ENCODE data around the gene ITPR3. TPM values are rescaled to one million over a fixed set of nuclear protein-coding genes. Genes with fewer than 3 reads are reported as not detected.

Gene ITPR3
- total and polyA plus RNA-seq, 3 donors from 2014 or later = 58.2 to 146 (median 80.3) TPM

GRCh38 chr6:33616113-33616512, 5.0 kb upstream of the ITPR3 start:
- Histone ChIP-seq H3K36me3 (ENCODE audit: low read depth, missing control alignments) (no peaks in the 10 kb centered on the region), H3K27ac (no peak overlapping the region), H3K4me1 (peaks cover 25% of the 10 kb centered on the region), H3K4me3 (no peak overlapping the region), H3K9me3 (no peaks in the 10 kb centered on the region), H3K27me3 (no peaks in the 10 kb centered on the region)
- intact Hi-C loops (cut with DNase I; ENCODE audit: low total_unique reads) = no loop called here
- no peak for DNase-seq
- TF ChIP-seq CTCF (IDR thresholded peaks at IDR 0.05) = no peak
- no peak for TF ChIP-seq POLR2A (IDR thresholded peaks at IDR 0.05)
- 70% methylated on average over 2 of the region's 2 CpGs; no CpG with 5 or more reads in 1 of the 2 donors for WGBS, 2 donors

- intact Hi-C loops (cut with DNase I; ENCODE audit: low total_unique reads) = no loop called here
- WGBS, 2 donors = 67% methylated on average over 4 of the region's 4 CpGs; no CpG with 5 or more reads in 1 of the 2 donors
- H3K27ac ChIP-seq = no peak overlapping the region
- H3K27me3 ChIP-seq = no peaks in the 10 kb centered on the region
- no peak for TF ChIP-seq POLR2A (IDR thresholded peaks at IDR 0.05)
- TF ChIP-seq CTCF (IDR thresholded peaks at IDR 0.05) = no peak
- no peaks in the 10 kb centered on the region for H3K36me3 ChIP-seq (ENCODE audit: low read depth, missing control alignments)
- no peak for DNase-seq
- no peak overlapping the region for H3K4me3 ChIP-seq
- H3K9me3 ChIP-seq = no peaks in the 10 kb centered on the region
- peaks cover 17% of the 10 kb centered on the region for H3K4me1 ChIP-seq
These were observed 4.2 kb upstream of the ITPR3 start for GRCh38 chr6:33616913-33617312.

- 53 to 57% methylated on average over 5 of the region's 5 CpGs for WGBS, 2 donors
These were observed 1.8 kb upstream of the ITPR3 start for GRCh38 chr6:33619166-33619840.

GRCh38 chr6:33620158-33620855, 815 bp upstream of the ITPR3 start:
- peak; percentile 55 for DNase-seq
- Histone ChIP-seq H3K27ac (peak overlapping the region; percentile 57 to 86), H3K9me3 (no peaks in the 10 kb centered on the region), H3K27me3 (no peaks in the 10 kb centered on the region), H3K4me1 (peaks cover 35% of the 10 kb centered on the region), H3K4me3 (peak overlapping the region; percentile 71 to 83), H3K36me3 (ENCODE audit: low read depth, missing control alignments) (no peaks in the 10 kb centered on the region)
- 0% methylated on average over 26 to 29 of the region's 29 CpGs for WGBS, 2 donors
- no peak for TF ChIP-seq CTCF (IDR thresholded peaks at IDR 0.05)
- TF ChIP-seq POLR2A (IDR thresholded peaks at IDR 0.05) = no peak
- intact Hi-C loops (cut with DNase I; ENCODE audit: low total_unique reads) = no loop called here

More at GRCh38 chr6:33619166-33619840, 1.8 kb upstream of the ITPR3 start:
- intact Hi-C loops (cut with DNase I; ENCODE audit: low total_unique reads) = no loop called here
- Histone ChIP-seq H3K4me1 (peaks cover 31% of the 10 kb centered on the region), H3K9me3 (no peaks in the 10 kb centered on the region), H3K4me3 (no peak overlapping the region), H3K27me3 (no peaks in the 10 kb centered on the region), H3K27ac (peak overlapping the region in 1 of 2 donors; percentile 86), H3K36me3 (ENCODE audit: low read depth, missing control alignments) (no peaks in the 10 kb centered on the region)
- peak in 1 of 3 experiments; percentile 12 for TF ChIP-seq CTCF (IDR thresholded peaks at IDR 0.05)
- TF ChIP-seq POLR2A (IDR thresholded peaks at IDR 0.05) = no peak
- DNase-seq = no peak
